ENCODE measurements around the gene ANTXR1.

- no peak for TF ChIP-seq POLR2A (IDR thresholded peaks at IDR 0.05; ENCODE audit: low read depth, low read length)
- TF ChIP-seq POLR2AphosphoS5 (IDR thresholded peaks at IDR 0.05; ENCODE audit: low read depth, low read length), result no peak
- TF ChIP-seq TAF1 (IDR thresholded peaks at IDR 0.05; ENCODE audit: low read depth, low read length), result no peak
- TF ChIP-seq SPI1 (IDR thresholded peaks at IDR 0.05; ENCODE audit: low read depth, low read length), result no peak
- no peak for TF ChIP-seq POU2F2 (IDR thresholded peaks at IDR 0.05; ENCODE audit: low read depth, low read length)
Measured at GRCh38 chr2:69007603-69008002, 5.4 kb upstream of the ANTXR1 start.
